Keratinocyte (primary cell): ENCODE measurements around the gene PACSIN2. TPM values are rescaled to one million over a fixed set of nuclear protein-coding genes. Genes with fewer than 3 reads are reported as not detected.

Experiments used
- DNase-seq: peaks from one replicate; pipeline ENCODE4 v3.0.0-alpha.2; 2011; ENCODE audit warnings: low read depth, missing footprints, low spot score
- FAIRE-seq: peaks from 2 replicates; lab custom pipeline; 2011; peaks lifted over from hg19 to GRCh38; lab: Jason Lieb, UNC
- H2AFZ ChIP-seq: 2 replicates; pipeline ENCODE4 v1.6.0; 2012; ENCODE audit warnings: low read length, control low read depth, inconsistent platforms; ENCODE audit not compliant: control insufficient read depth
- H3K27ac ChIP-seq: 2 replicates; pipeline ENCODE4 v1.5.1; 2011; ENCODE audit warnings: low read length; ENCODE audit not compliant: control insufficient read depth, insufficient read depth
- H3K27me3 ChIP-seq: 3 replicates; pipeline ENCODE4 v1.6.0; 2011; ENCODE audit warnings: low read length; ENCODE audit not compliant: control insufficient read depth, insufficient read depth; ENCODE audit errors: extremely low read depth
- H3K36me3 ChIP-seq, 2 experiments: 2 replicates in 1 of 2; 3 replicates in 1 of 2; pipeline ENCODE4 v1.5.1; 2011; ENCODE audit warnings: low read length in 2 of 2, mild to moderate bottlenecking in 1 of 2; ENCODE audit not compliant: control insufficient read depth in 2 of 2, insufficient read depth in 2 of 2; ENCODE audit errors: extremely low read depth in 1 of 2
- H3K4me1 ChIP-seq: 3 replicates; pipeline ENCODE4 v1.5.1; 2011; ENCODE audit warnings: low read length; ENCODE audit not compliant: control insufficient read depth, insufficient read depth; ENCODE audit errors: extremely low read depth
- H3K4me2 ChIP-seq: 3 replicates; pipeline ENCODE4 v1.6.0; 2011; ENCODE audit warnings: low read depth, low read length; ENCODE audit not compliant: control insufficient read depth, insufficient read depth; ENCODE audit errors: extremely low read depth
- H3K4me3 ChIP-seq, 3 experiments: fragments of 200-600 bp in 1 of 3; sonication (generic) in 1 of 3; 2 replicates in 2 of 3; 3 replicates in 1 of 3; pipeline ENCODE4 v1.5.1; 2011 to 2016; ENCODE audit warnings: low read length in 3 of 3, mild to moderate bottlenecking in 3 of 3, control low read depth in 2 of 3, inconsistent platforms in 1 of 3, low read depth in 1 of 3, mixed read lengths in 1 of 3, mixed run types in 1 of 3, moderate library complexity in 1 of 3; ENCODE audit not compliant: control insufficient read depth in 2 of 3, insufficient read depth in 2 of 3; ENCODE audit errors: extremely low read depth in 1 of 3
- H3K79me2 ChIP-seq: 2 replicates; pipeline ENCODE4 v1.6.0; 2012; ENCODE audit warnings: low read length; ENCODE audit not compliant: control insufficient read depth, insufficient read depth
- H3K9ac ChIP-seq: 3 replicates; pipeline ENCODE4 v1.6.0; 2011; ENCODE audit warnings: low read length; ENCODE audit not compliant: control insufficient read depth, insufficient read depth; ENCODE audit errors: extremely low read depth
- H3K9me1 ChIP-seq: 3 replicates; pipeline ENCODE4 v1.6.0; 2011; ENCODE audit warnings: low read length; ENCODE audit not compliant: control insufficient read depth, insufficient read depth; ENCODE audit errors: extremely low read depth
- H3K9me3 ChIP-seq: 2 replicates; pipeline ENCODE4 v1.5.1; 2012; ENCODE audit warnings: low read depth, low read length; ENCODE audit not compliant: control insufficient read depth
- H4K20me1 ChIP-seq: 3 replicates; pipeline ENCODE4 v1.6.0; 2011; ENCODE audit warnings: low read length; ENCODE audit not compliant: control insufficient read depth, insufficient read depth; ENCODE audit errors: extremely low read depth
- CTCF ChIP-seq, 3 experiments: IDR thresholded peaks in 1 of 3; conservative IDR thresholded peaks in 1 of 3; optimal IDR thresholded peaks in 1 of 3; 2 replicates in 2 of 3; 3 replicates in 1 of 3; pipeline versions ENCODE3 to v1.5.1; 2011; ENCODE audit warnings: low read length in 3 of 3, mild to moderate bottlenecking in 3 of 3, moderate library complexity in 2 of 3, control low read depth in 1 of 3, inconsistent platforms in 1 of 3; ENCODE audit not compliant: insufficient read depth in 2 of 3; ENCODE audit errors: extremely low read depth in 1 of 3
- EZH2 ChIP-seq: IDR thresholded peaks from one replicate; pipeline ENCODE4 v1.6.1; 2012; ENCODE audit warnings: inconsistent platforms, mild to moderate bottlenecking, low read length, moderate library complexity
- dilution Hi-C: fragments of 300-500 bp; cut with MboI; formaldehyde crosslinking; loops from one replicate; pipeline ENCODE4 v1.7.0; 2020; ENCODE audit warnings: low sequenced_read_pairs; ENCODE audit not compliant: extremely low pct_ligation_motif_present
- polyA plus RNA-seq, 5 experiments: library from polyadenylated mRNA; depleted of rRNA in 3 of 5; stranded (reverse) in 3 of 5; stranded (forward) in 1 of 5; unstranded in 1 of 5; fragments of >200 nt; gene quantifications; 1 replicate in 1 of 5; 2 replicates in 3 of 5; 3 replicates in 1 of 5; pipeline versions ENCODE4 v1.2.1 to v1.2.3, GENCODE V29; 2011 to 2012; ENCODE audit warnings: missing spikeins in 2 of 5, low read depth in 1 of 5, low replicate concordance in 1 of 5

Gene PACSIN2
- polyA plus RNA-seq, 1 donor (not counting 4 experiments of a cell fraction or from before 2014, with no cell fraction given) = 55.5 TPM

- Histone ChIP-seq H3K9ac (peak within 1 kb of the TSS; percentile 95), H3K4me2 (peak within 1 kb of the TSS; percentile 93), H3K4me3 (peak within 1 kb of the TSS; percentile 82 to 95 (median 92)), H3K27me3 (no peaks in the 10 kb centered on the region), H3K36me3 (peaks cover 2 to 3% of the 10 kb centered on the region in 2 experiments), H3K79me2 (peaks cover 32% of the 10 kb centered on the region), H2AFZ (peak within 1 kb of the TSS; percentile 80), H3K9me1 (no peaks in the 10 kb centered on the region), H3K27ac (peak within 1 kb of the TSS; percentile 87), H4K20me1 (no peaks in the 10 kb centered on the region), H3K4me1 (peaks cover 5% of the 10 kb centered on the region), H3K9me3 (no peaks in the 10 kb centered on the region)
- dilution Hi-C loops = no loop called here
- TF ChIP-seq CTCF (optimal IDR thresholded peaks at IDR 0.05 in 1 of 3, IDR thresholded peaks at IDR 0.05 in 1 of 3, conservative IDR thresholded peaks at IDR 0.05 in 1 of 3; ENCODE audit: extremely low read depth in 1 of 3, insufficient read depth in 2 of 3, low read length in 3 of 3) (no peak), EZH2 (no peak)
- no peak for FAIRE-seq
- peak; percentile 67 for DNase-seq
Observed at GRCh38 chr22:42856865-42857704, 157.9 kb downstream of the PACSIN2 start, which contains the start of gene ARFGAP3. TSS of gene ARFGAP3 (minus strand) at chr22:42857273. CDS start at chr22:42857182, 91 bp downstream.

- Histone ChIP-seq H3K9me3 (no peaks in the 10 kb centered on the region), H3K9me1 (no peaks in the 10 kb centered on the region), H4K20me1 (peaks cover 3% of the 10 kb centered on the region), H3K36me3 (peaks cover 2 to 3% of the 10 kb centered on the region in 2 experiments), H3K4me2 (peak overlapping the region; percentile 93), H3K4me3 (peak overlapping the region; percentile 82 to 95 (median 92)), H3K79me2 (peaks cover 37% of the 10 kb centered on the region), H3K27me3 (no peaks in the 10 kb centered on the region), H3K27ac (peak overlapping the region; percentile 87), H2AFZ (peak overlapping the region; percentile 56), H3K4me1 (peaks cover 4% of the 10 kb centered on the region), H3K9ac (peak overlapping the region; percentile 95)
- dilution Hi-C loops = no loop called here
- no peak for FAIRE-seq
- no peak for DNase-seq
- TF ChIP-seq EZH2 (no peak), CTCF (optimal IDR thresholded peaks at IDR 0.05 in 1 of 3, IDR thresholded peaks at IDR 0.05 in 1 of 3, conservative IDR thresholded peaks at IDR 0.05 in 1 of 3; ENCODE audit: extremely low read depth in 1 of 3, insufficient read depth in 2 of 3, low read length in 3 of 3) (no peak)
Observed at GRCh38 chr22:42856179-42856864, 158.6 kb downstream of the PACSIN2 start.
